Endothelial cell of umbilical vein (primary cell): ENCODE data around the gene ZMAT3. TPM values are rescaled to one million over a fixed set of nuclear protein-coding genes. Genes with fewer than 3 reads are reported as not detected.

Experiments
- BruUV-seq: library from RNA; stranded (reverse); fragments of 400-500 nt; replicated peaks from 2 replicates; lab custom pipeline; 2021; lab: Mats Ljungman, UMichigan
- CTCF ChIA-PET: fragments of 300-600, 350-600 bp; sonication (Branson Sonifier 250); formaldehyde crosslinking; loops from one replicate; lab custom pipeline; 2021; ENCODE audit warnings: antibody characterized with exemption, inconsistent platforms; lab: Charles Lee
- POLR2A ChIA-PET: fragments of 300-600, 350-600 bp; sonication (Branson Sonifier 250); formaldehyde crosslinking; loops from one replicate; lab custom pipeline; 2021; ENCODE audit warnings: antibody characterized with exemption, inconsistent platforms; lab: Charles Lee
- DNase-seq: peaks from one replicate; pipeline ENCODE4 v3.0.0-alpha.2; 2011; ENCODE audit warnings: low read depth, low spot score
- FAIRE-seq: peaks from 2 replicates; lab custom pipeline; 2011; peaks lifted over from hg19 to GRCh38; lab: Jason Lieb, UNC
- H2AFZ ChIP-seq: 2 replicates; pipeline ENCODE4 v1.6.0; 2012; ENCODE audit warnings: low read depth, low read length, control low read depth, inconsistent platforms
- H3K27ac ChIP-seq: 2 replicates; pipeline ENCODE4 v1.5.1; 2011; ENCODE audit warnings: low read depth, mild to moderate bottlenecking, control low read depth, low read length, moderate library complexity; ENCODE audit not compliant: insufficient read depth
- H3K27me3 ChIP-seq, 2 experiments: 2 replicates each; pipeline versions ENCODE4 v1.6.0 to v1.6.1; 2011; ENCODE audit warnings: low read length in 2 of 2, mixed read lengths in 1 of 2; ENCODE audit not compliant: control insufficient read depth in 2 of 2, insufficient read depth in 2 of 2
- H3K36me3 ChIP-seq, 2 experiments: 2 replicates in 1 of 2; 3 replicates in 1 of 2; pipeline ENCODE4 v1.5.1; 2011; ENCODE audit warnings: low read length in 2 of 2, mild to moderate bottlenecking in 1 of 2, moderate library complexity in 1 of 2; ENCODE audit not compliant: control insufficient read depth in 2 of 2, insufficient read depth in 2 of 2; ENCODE audit errors: extremely low read depth in 1 of 2
- H3K4me1 ChIP-seq: 3 replicates; pipeline ENCODE4 v1.5.1; 2011; ENCODE audit warnings: mild to moderate bottlenecking, low read length; ENCODE audit not compliant: control insufficient read depth, insufficient read depth; ENCODE audit errors: extremely low read depth
- H3K4me2 ChIP-seq: 2 replicates; pipeline ENCODE4 v1.6.1; 2011; ENCODE audit warnings: low read length, control low read depth, mixed read lengths; ENCODE audit not compliant: insufficient read depth
- H3K4me3 ChIP-seq, 3 experiments: fragments of 200-600 bp in 1 of 3; sonication (generic), shearing (Covaris generic) in 1 of 3; replicated peaks in 1 of 3; 2 replicates each; pipeline ENCODE4 v1.5.1; 2011 to 2016; ENCODE audit warnings: control low read depth in 3 of 3, low read length in 3 of 3, mild to moderate bottlenecking in 2 of 3, inconsistent platforms in 1 of 3, low read depth in 1 of 3, moderate library complexity in 1 of 3; ENCODE audit not compliant: insufficient read depth in 1 of 3
- H3K79me2 ChIP-seq: 2 replicates; pipeline ENCODE4 v1.6.0; 2012; ENCODE audit warnings: low read length, inconsistent platforms; ENCODE audit not compliant: control insufficient read depth, insufficient read depth
- H3K9ac ChIP-seq: replicated peaks from 2 replicates; pipeline ENCODE3; 2011; ENCODE audit warnings: low read length, control low read depth; ENCODE audit not compliant: insufficient read depth; ENCODE audit errors: extremely low read depth
- H3K9me1 ChIP-seq: replicated peaks from 3 replicates; pipeline ENCODE4 v1.6.0; 2011; ENCODE audit warnings: mild to moderate bottlenecking, low read length; ENCODE audit not compliant: control insufficient read depth, insufficient read depth; ENCODE audit errors: extremely low read depth
- H3K9me3 ChIP-seq: replicated peaks from 2 replicates; pipeline ENCODE4 v1.5.1; 2012; ENCODE audit warnings: low read length, inconsistent platforms; ENCODE audit not compliant: control insufficient read depth, insufficient read depth
- H4K20me1 ChIP-seq: replicated peaks from 2 replicates; pipeline ENCODE3; 2011; ENCODE audit warnings: mild to moderate bottlenecking, low read length; ENCODE audit not compliant: control insufficient read depth, insufficient read depth; ENCODE audit errors: extremely low read depth
- EZH2 ChIP-seq: IDR thresholded peaks from 2 replicates; pipeline ENCODE4 v1.6.1; 2012; ENCODE audit warnings: borderline replicate concordance, low read depth, mild to moderate bottlenecking, moderate library complexity, low read length, inconsistent platforms; ENCODE audit not compliant: severe bottlenecking
- FOS ChIP-seq: IDR thresholded peaks from 2 replicates; pipeline ENCODE4 v1.6.1; 2011; ENCODE audit warnings: mild to moderate bottlenecking, low read length, moderate library complexity, borderline replicate concordance; ENCODE audit not compliant: insufficient read depth
- GATA2 ChIP-seq: IDR thresholded peaks from 2 replicates; pipeline ENCODE4 v1.7.0; 2011; ENCODE audit warnings: low read depth, mild to moderate bottlenecking, moderate library complexity, mixed read lengths, low read length; ENCODE audit not compliant: insufficient read length, insufficient read depth
- JUN ChIP-seq: IDR thresholded peaks from 2 replicates; pipeline ENCODE4 v1.6.1; 2011; ENCODE audit warnings: borderline replicate concordance, low read depth; ENCODE audit not compliant: insufficient read length, insufficient read depth
- MYC ChIP-seq: IDR thresholded peaks from one replicate; pipeline ENCODE4 v1.6.1; 2011; ENCODE audit warnings: mild to moderate bottlenecking, low read depth, low read length
- POLR2A ChIP-seq: IDR thresholded peaks from 2 replicates; pipeline ENCODE4 v1.6.1; 2012; ENCODE audit warnings: low read depth, mild to moderate bottlenecking, control low read depth, low read length
- POLR2AphosphoS5 ChIP-seq: IDR thresholded peaks from 2 replicates; pipeline ENCODE4 v1.6.1; 2012; ENCODE audit warnings: low read depth, mild to moderate bottlenecking, control low read depth, low read length, moderate library complexity; ENCODE audit not compliant: insufficient read depth
- dilution Hi-C: fragments of 300-500 bp; cut with MboI; formaldehyde crosslinking; loops from one replicate; pipeline ENCODE4 v1.15.0; 2019; ENCODE audit warnings: low sequenced_read_pairs; ENCODE audit not compliant: extremely low pct_ligation_motif_present
- intact Hi-C: fragments of 100-400 bp; cut with micrococcal nuclease; formaldehyde crosslinking; loops from one replicate; pipeline ENCODE4 v1.10.0; 2022
- polyA plus RNA-seq, 4 experiments: library from polyadenylated mRNA; depleted of rRNA in 3 of 4; stranded (reverse) in 3 of 4; unstranded in 1 of 4; fragments of >200 nt; gene quantifications; 2 replicates each; pipeline versions ENCODE4 v1.2.1 to v1.2.3, GENCODE V29; 2011 to 2012; ENCODE audit warnings: missing spikeins in 1 of 4
- total RNA-seq: library from RNA; stranded (reverse); gene quantifications from 2 replicates; pipeline ENCODE4 v1.2.3, GENCODE V29; 2021
- TF ChIP-seq, protein P1 (sequence below), 2 donors: IDR thresholded peaks; 1 replicate in 1 of 2; 2 replicates in 1 of 2; pipeline ENCODE4 v1.5.1; 2011; ENCODE audit warnings: low read length in 2 of 2, mild to moderate bottlenecking in 2 of 2, moderate library complexity in 2 of 2, control low read depth in 1 of 2, inconsistent platforms in 1 of 2, low read depth in 1 of 2; ENCODE audit not compliant: insufficient read depth in 1 of 2; ENCODE audit errors: extremely low read depth in 1 of 2

ZMAT3 gene
- total and polyA plus RNA-seq, 2 donors (not counting 3 experiments of a cell fraction or from before 2014, with no cell fraction given) = 13.2 to 33.1 TPM

DNA sequence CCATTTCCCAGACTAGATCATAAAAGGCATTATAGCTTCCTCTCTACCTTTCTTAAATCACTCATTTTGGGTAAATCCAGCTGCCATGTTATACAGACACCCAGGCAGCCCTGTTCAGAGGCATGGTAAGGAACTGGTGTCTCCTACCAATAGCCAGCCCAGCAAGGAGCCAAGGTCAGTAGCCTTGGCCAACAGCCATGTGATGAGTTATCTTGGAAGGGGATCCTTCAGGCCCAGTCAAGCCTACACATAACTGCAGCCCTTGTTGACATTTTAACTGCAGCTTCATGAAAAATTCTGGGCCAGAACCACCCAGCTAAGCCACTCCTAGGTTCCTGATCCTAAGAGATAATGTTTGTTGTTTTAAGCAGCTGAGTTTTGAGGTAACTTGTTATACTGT lies 29.0 kb upstream of the ZMAT3 start:
- FAIRE-seq (no peak), DNase-seq (no peak)
- Histone ChIP-seq H3K4me1 (no peaks in the 10 kb centered on the region), H3K4me2 (no peak overlapping the region), H3K36me3 (no peaks in the 10 kb centered on the region), H3K9me1 (no peaks in the 10 kb centered on the region), H3K79me2 (no peaks in the 10 kb centered on the region), H3K27ac (no peak overlapping the region), H3K4me3 (no peak overlapping the region), H4K20me1 (no peaks in the 10 kb centered on the region), H3K9ac (no peak overlapping the region), H3K27me3 (peaks cover 2% of the 10 kb centered on the region in 2 experiments), H2AFZ (no peak overlapping the region), H3K9me3 (no peaks in the 10 kb centered on the region)
- no TSS peak for BruUV-seq
- intact Hi-C loops = no loop called here
- dilution Hi-C loops = no loop called here
- POLR2A ChIA-PET = no interaction called here
- CTCF ChIA-PET = interaction anchor here (0.6 to 1.0 kb wide), 4 partner anchors 11 to 221 kb away, joined by 3 to 5 read pairs (median 3); no protein-coding TSS in a partner anchor
- TF ChIP-seq POLR2A (no peak), FOS (no peak), MYC (no peak), GATA2 (no peak), JUN (no peak), POLR2AphosphoS5 (no peak), EZH2 (no peak)
- TF ChIP-seq, protein P1, sequence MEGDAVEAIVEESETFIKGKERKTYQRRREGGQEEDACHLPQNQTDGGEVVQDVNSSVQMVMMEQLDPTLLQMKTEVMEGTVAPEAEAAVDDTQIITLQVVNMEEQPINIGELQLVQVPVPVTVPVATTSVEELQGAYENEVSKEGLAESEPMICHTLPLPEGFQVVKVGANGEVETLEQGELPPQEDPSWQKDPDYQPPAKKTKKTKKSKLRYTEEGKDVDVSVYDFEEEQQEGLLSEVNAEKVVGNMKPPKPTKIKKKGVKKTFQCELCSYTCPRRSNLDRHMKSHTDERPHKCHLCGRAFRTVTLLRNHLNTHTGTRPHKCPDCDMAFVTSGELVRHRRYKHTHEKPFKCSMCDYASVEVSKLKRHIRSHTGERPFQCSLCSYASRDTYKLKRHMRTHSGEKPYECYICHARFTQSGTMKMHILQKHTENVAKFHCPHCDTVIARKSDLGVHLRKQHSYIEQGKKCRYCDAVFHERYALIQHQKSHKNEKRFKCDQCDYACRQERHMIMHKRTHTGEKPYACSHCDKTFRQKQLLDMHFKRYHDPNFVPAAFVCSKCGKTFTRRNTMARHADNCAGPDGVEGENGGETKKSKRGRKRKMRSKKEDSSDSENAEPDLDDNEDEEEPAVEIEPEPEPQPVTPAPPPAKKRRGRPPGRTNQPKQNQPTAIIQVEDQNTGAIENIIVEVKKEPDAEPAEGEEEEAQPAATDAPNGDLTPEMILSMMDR (IDR thresholded peaks at IDR 0.05; ENCODE audit: extremely low read depth in 1 of 2, insufficient read depth in 1 of 2, low read depth in 1 of 2, low read length in 2 of 2) = no peak
